Measurements from ENCODE around the gene FBXO4. TPM values are rescaled to one million over a fixed set of nuclear protein-coding genes. Genes with fewer than 3 reads are reported as not detected.

FBXO4 gene
- total RNA-seq, 1 donor from 2014 or later, result 0.64 TPM

DNA sequence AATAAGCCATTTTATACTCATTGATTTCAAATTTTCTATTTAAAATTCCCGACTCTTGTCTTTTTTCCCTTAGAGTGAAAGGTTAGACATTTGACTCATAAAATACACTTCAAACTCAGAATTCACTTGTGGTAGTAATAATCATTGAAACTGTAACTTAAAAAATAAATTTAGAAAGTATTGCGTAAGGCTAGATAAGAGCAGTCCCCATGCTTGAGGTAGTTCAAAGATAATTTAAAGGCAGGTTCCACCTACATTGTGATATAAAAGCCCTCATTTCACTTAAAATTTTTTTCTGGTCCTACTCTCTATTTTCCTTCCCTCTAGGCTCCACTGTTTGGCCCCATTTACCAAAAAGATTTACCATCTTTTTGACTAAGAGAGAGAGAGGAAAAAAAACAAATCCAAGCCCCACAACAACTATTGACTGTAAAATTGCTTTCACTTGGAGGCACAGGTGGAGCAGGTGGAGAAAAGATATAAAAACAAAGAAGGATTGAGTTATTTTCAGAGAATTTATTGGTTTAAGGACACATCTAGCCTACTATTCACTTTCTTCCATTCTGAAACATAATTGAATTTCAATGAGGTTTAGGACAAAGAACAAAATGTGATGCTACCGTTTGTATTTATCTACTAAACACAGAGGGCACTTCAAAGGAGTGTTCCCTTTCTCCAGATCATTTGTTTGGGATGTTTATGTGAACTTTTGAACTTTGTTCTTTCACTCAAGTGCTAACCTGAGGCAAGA is 61.0 kb downstream of the FBXO4 start:
- H3K4me1 ChIP-seq, result no peaks in the 10 kb centered on the region
- H3K27ac ChIP-seq, result peak overlapping the region; percentile 24 to 32
- intact Hi-C loops (cut with DNase I), result no loop called here
- TF ChIP-seq, protein P1, sequence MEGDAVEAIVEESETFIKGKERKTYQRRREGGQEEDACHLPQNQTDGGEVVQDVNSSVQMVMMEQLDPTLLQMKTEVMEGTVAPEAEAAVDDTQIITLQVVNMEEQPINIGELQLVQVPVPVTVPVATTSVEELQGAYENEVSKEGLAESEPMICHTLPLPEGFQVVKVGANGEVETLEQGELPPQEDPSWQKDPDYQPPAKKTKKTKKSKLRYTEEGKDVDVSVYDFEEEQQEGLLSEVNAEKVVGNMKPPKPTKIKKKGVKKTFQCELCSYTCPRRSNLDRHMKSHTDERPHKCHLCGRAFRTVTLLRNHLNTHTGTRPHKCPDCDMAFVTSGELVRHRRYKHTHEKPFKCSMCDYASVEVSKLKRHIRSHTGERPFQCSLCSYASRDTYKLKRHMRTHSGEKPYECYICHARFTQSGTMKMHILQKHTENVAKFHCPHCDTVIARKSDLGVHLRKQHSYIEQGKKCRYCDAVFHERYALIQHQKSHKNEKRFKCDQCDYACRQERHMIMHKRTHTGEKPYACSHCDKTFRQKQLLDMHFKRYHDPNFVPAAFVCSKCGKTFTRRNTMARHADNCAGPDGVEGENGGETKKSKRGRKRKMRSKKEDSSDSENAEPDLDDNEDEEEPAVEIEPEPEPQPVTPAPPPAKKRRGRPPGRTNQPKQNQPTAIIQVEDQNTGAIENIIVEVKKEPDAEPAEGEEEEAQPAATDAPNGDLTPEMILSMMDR (IDR thresholded peaks at IDR 0.05), result no peak
- no peaks in the 10 kb centered on the region for H3K36me3 ChIP-seq
- no peak for DNase-seq (ENCODE audit: low spot score in 2 of 2)
- no peak overlapping the region for H3K4me3 ChIP-seq
- H3K27me3 ChIP-seq, result no peaks in the 10 kb centered on the region
- no peaks in the 10 kb centered on the region for H3K9me3 ChIP-seq

Other genes starting within 250 kb of the FBXO4 start
- 3.1 TPM for gene OXCT1, start 54.9 kb upstream of the FBXO4 start, total RNA-seq
- gene RIMOC1, start 20.9 kb upstream of the FBXO4 start, total RNA-seq, result 11.1 TPM